Activated gamma-delta T cell (primary cell): ENCODE results near the gene SLX4.

ENCODE experiments used
- DNase-seq: peaks from one replicate; lab custom pipeline; 2025; lab: John Stamatoyannopoulos, UW

Gene SLX4

GRCh38 chr16:3550851-3551847 lies 60.3 kb downstream of the SLX4 start:
- DNase-seq, result no peak

- no peak for DNase-seq
Measured at GRCh38 chr16:3549906-3550305, 61.5 kb downstream of the SLX4 start.

DNA sequence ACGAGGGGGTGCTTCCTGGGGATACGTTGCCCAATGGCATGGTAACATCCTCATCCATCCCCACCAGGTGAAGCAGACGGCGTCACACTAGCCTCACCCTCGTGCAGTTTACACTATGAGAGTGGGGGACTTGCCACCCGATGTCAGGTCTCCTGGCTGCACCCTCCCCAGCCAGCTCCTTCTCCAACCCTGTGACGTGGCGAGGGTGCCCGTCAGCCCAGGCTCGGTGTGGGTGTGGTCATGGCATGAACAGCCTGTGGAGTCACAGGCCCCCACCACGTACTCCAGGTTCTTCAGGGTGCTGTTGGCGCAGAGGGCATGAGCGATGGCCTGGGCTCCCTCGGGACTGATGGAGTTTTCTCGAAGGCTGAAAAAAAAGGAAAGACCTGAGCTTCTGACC lies 62.5 kb downstream of the SLX4 start:
- no peak for DNase-seq

DNA sequence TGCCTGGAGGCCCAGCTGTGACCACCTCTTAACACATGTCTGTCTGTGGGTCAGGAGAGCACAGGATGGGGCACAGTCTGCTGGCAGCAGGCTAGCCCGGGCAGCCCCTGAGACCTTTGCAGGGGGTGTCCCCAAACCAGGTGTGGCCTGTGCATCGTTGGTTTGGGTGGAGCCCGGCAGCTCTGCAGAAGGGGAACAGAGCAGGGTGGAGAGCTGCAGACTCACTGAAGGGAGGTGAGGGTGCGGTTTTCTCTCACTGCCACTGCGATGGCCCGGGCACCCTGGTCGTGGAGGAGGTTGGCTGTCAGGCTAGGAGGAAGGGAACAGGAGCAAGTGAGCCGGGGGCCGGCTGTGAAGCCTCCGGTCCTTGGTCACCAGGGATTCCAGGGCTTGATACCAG lies 63.0 kb downstream of the SLX4 start:
- DNase-seq, result no peak

DNA sequence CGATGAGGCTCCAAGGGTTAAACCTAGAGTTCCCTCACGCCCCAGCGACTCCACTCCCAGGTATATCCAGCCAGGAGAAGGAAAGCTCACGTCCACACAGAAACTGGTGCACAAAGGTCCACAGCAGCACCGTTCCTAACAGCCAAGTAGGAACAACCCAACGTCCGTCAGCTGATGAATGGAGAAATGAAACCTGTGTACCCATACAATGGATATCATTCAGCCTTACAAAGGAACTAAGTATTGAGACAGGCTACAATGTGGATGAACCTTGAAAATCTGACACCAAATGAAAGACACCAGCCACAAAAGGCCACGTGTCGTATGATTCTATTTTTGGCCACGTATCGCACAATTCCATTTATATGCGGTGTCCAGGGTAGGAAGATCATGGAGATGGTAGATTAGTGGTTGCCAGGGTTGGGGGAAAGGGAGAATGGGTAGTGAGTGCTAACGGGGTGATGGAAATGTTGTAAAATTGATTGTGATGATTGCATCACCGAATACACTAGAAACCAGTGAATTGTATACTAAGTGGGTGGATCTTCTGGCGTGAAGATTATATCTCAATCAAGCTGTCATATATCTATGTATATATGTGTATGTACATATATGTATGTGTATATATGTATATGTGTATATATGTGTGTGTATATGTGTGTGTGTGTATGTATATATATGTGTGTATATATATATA lies 64.3 kb downstream of the SLX4 start:
- no peak for DNase-seq

GRCh38 chr16:3542601-3543373 lies 68.6 kb downstream of the SLX4 start:
- DNase-seq, result no peak

DNA sequence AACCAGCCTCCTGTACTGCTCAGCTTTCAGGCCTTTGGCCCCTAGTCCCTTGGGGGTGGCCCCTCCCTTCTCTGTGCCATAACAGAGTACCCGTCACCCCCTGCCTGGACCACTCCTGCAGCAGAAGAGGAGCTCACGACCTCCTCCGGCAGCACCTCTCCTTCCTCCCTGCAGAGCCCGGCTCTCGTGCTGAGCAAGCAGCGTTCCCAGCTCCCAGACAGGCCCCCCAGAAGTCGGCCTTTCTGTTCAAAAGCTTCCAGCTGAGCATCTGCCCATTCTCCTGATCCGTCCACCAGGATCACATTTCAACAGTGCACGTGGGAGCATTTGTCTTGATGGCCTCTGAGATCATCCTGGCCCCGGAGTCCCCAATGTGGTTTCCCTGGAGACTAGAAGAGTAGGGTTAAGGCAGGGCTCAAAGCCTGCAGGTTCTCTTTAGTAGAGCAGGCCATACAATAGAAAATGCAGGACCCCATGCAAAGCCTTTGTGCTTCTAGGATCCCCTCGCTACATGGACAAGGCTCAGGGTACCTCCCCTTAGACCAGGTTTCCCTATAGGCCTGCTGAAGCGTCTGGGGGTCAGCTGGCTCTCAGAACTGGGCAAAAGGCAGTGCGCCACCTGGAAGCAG lies 69.8 kb downstream of the SLX4 start:
- no peak for DNase-seq

GRCh38 chr16:3538222-3538621 lies 73.2 kb downstream of the SLX4 start:
- no peak for DNase-seq

DNA sequence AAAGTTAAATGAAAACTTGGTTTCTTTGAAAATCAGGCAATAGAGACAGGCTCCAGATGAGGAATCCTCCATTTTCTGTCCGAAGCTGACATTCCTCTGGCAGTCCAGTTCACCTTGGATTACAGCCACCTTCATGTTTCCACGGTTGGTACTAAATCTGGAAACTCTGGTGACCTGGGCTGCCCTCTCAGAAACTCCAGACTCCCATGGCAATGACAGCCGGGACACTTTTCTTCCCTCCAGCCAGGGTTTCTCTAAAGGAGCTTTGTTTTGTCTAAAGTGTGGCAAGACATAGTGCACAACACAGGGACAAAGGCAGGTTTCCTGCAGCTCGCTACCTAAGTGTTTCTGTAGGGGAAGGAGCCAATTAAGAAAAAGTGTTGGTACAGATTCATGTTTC lies 74.6 kb downstream of the SLX4 start:
- DNase-seq, result no peak

GRCh38 chr16:3536271-3536731 lies 75.1 kb downstream of the SLX4 start:
- no peak for DNase-seq

GRCh38 chr16:3534126-3534525 lies 77.3 kb downstream of the SLX4 start:
- DNase-seq, result no peak

DNA sequence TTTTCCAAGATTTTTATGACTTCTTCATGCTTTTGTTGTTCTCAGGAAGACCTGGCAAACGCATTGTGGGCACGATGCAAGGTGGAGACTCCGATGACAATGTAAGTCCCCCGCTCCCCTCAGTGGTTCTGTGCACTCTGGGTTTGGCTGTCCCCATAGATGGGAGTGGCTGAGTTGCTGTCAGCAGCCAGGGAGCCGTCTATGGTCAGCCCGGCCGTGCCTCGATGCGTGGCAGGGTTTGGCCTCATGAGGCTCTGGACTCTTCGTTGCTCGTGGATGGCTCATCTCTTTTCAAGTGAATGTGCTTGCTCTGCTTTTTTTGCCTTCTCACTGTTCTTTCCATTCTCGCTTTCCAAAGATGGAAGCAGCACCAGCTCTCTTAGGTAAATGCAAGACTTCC lies 78.7 kb downstream of the SLX4 start:
- no peak for DNase-seq
